CD4-positive, alpha-beta T cell treated with Interleukin-21 for 1 hour (primary cell): ENCODE measurements around the gene TAS1R3.

Experiments used
- DNase-seq: peaks from one replicate; pipeline ENCODE4 v3.0.0-alpha.2; 2020

The TAS1R3 gene

GRCh38 chr1:1295154-1295923 lies 35.7 kb upstream of the TAS1R3 start:
- no peak for DNase-seq

- no peak for DNase-seq
These were observed 34.7 kb upstream of the TAS1R3 start for GRCh38 chr1:1296070-1297061.

DNA sequence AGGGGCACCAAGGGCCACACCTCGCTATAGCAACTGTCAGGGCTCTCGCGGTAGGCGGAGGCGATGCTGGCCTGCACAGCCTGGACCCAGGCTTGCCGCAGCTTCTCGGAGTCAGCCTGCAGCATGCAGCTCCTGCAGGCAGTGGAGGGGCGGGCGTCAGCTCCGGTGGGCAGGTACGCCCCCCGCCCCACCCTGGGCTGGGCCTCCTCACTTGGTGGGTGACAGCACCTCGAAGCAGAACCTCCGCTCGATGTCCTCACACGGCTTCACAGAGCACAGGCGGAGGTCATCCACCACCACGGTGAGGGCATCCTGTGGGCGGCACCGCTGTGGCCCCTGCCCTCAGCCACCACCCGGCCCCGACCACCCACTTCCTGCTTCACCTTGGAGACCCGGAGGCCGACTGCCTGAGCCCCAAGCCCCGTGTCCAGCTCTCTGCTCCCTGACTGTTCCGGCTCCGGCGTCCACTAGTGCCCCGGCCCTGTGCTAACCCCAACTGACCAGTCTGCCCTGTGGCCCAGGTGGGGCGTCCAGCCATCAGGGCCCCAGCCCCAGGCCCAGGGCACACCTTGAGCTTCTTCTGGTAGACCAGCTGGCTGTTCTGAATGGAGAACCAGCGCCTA lies 33.2 kb upstream of the TAS1R3 start:
- no peak for DNase-seq

DNA sequence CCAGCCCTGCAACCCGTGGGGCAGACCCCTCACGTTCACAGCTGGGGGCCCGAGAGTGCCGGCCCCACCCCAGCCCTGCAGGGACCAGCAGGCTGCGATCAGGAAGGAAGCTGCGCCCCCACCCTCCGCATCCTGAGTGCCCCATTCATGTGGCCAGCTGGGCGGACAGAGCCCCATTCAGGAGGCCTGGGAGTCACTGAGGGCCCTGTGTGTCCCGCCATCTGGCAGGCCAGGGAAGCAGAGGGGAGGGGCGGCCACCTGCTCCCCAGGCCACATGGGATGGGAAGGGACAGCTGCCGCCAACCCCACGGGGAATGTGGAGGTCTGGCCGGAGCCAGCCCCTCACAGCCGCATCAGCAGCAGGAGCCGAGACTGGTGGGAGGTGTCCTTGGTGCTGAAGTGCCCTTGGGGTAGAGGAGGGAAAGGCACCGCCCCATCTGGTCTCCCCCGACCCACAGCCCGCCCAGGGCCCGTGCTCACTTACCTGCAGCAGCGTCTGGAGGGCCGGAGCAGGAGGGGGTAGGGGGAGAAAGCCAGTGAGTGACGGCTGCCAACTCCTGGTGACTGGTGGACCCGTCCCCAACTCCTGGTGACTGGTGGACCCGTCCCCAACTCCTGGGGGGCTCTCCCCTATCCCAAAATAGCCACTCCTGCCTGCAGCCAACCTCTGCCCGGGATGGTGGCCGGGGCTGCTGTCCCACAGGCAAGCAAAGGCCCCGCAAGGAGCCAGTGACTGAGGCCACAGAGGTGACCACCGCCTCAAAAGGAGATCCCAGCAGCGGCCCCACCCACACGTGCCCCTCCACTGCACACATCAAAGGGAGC lies 32.0 kb upstream of the TAS1R3 start:
- DNase-seq = no peak

DNA sequence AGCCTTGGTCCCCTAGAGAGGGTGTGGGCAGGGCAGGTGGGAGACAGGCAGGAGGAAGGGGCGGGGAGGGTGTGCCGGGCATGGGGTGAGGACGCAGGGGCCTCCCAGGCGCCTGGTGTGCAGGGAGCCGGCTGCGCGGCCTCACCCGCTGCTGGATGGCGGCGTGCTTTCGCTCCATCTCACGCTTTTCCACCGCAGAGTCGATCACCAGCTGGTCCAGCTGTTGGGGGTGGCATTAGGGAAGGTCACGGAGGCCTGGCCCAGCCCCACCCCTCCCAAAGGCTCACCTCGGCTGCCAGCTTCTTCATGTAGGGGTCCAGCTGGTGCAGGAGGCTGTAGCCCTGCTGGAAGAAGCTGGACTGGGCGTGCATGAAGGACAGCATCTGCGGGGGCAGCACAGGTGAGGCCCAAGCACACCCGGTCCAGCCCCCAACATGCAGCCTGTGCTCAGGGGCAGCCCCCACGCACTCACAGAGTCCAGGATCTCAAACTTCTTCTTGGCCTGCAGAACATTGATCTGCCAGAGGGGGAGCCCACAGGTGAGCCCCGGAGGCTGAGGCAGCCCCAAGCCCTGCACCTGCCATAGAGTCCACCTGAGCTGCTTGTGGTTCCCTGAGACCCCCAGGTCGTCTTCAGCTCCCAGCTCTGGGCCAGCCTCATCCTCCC lies 31.3 kb upstream of the TAS1R3 start:
- peak; percentile 36 for DNase-seq

DNA sequence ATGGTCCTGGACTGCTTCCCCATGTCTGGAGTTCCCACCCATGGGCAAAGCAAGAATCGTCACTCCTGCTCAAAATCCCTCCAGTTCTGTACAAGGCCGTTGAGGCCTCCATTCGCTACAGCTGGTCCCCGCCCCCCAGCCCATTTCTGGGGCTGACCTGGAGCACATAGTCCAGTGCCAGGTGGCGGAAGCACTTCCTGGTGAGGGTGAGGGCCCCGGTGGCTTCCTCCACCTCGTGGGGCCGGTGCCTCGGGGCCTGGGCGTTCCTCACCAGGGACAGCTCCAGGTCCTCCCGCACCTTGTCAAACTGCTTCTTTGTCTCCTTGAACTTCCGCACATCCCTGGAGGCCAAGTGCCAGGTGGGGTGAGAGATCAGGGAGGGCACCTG lies 30.7 kb upstream of the TAS1R3 start:
- no peak for DNase-seq

GRCh38 chr1:1302006-1302430 lies 29.1 kb upstream of the TAS1R3 start:
- no peak for DNase-seq

- no peak for DNase-seq
These were observed 28.1 kb upstream of the TAS1R3 start for GRCh38 chr1:1302951-1303509.

DNA sequence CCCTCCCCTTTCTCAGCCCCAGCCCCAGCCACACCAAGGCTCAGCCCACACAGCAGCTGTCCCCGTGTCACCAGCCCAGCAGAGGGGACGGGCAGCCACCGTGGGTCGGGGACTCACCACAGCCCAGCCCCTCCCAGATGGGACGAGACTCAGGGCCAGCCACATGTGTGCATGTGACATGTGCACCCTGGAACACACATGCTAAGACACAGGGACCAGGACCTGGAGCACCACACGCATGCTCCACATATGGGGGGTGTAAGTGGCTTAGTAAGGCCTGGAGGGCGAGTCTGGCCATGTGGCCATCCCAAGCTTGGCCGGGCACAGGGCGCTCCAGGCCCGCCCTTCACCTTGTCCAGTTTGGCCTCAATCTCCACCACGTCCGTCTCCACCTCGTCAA lies 27.3 kb upstream of the TAS1R3 start:
- DNase-seq = no peak

- no peak for DNase-seq
These were observed 26.5 kb upstream of the TAS1R3 start for GRCh38 chr1:1304331-1305299.

DNA sequence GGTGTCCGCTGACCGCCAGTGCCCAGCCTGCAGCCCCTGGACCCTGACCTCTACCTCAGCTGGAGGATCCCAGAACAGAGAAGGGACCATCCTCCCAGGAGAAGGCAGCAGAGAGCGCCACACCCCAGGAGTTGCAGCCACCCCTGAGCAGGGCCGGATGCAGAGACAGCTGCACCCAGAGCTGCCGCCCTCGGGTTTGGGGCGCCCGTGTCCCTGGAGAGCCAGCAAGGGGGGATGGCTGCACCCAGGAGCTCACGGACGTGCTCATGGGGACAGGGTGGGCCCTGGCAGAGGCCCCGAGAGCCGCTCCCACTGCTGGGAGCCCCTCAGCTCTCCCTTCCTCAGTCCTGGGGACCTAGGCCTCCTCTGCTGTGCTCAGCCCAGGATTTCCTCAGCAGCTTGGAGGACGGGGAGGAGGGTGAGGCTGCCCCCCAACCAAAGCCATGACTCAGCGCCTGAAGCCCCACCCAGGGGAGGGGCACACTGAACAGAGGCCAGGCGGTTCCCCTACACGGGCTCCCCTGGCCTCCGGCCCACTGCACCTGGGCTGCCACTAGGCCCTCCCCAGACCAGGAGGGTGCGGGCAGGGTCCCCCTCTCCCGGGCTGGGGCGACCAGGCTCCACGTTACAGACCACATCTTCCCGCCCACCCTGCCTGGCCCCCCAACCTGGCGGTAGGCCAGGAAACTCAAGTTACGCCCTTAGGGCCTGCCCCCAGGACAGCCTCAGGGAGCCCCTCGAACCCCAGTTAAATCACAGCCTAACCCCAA lies 25.6 kb upstream of the TAS1R3 start:
- peak; percentile 67 for DNase-seq

DNA sequence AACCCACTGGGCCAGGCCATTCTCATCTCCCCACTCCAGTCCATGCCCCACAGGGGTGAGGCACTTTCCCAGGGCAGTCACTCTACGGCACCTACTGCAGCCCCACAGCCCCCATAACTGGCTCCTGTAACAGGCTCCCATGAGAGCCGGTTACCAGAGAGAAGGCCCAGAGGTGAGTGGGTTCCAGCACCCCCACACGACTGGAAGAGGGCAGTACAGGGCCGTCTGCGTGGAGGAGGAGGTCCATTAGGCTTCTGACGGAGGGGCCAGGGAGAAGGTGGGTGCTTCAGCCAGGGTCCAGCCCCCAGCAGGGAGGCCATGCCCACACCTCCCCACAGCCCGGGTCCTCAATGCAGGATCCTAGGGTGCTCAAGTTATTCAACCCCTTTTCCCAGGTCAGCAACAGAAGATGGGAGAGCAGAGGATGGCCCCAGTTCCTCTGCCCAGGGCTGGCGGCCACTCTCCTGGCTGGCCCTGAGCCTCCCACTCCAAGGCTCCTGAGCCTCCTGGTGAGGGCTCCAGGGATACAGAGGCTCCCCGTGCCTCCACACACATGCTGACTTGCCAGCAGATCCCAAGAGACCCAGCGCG lies 24.9 kb upstream of the TAS1R3 start:
- no peak for DNase-seq

GRCh38 chr1:1306661-1307260 lies 24.3 kb upstream of the TAS1R3 start:
- no peak for DNase-seq

DNA sequence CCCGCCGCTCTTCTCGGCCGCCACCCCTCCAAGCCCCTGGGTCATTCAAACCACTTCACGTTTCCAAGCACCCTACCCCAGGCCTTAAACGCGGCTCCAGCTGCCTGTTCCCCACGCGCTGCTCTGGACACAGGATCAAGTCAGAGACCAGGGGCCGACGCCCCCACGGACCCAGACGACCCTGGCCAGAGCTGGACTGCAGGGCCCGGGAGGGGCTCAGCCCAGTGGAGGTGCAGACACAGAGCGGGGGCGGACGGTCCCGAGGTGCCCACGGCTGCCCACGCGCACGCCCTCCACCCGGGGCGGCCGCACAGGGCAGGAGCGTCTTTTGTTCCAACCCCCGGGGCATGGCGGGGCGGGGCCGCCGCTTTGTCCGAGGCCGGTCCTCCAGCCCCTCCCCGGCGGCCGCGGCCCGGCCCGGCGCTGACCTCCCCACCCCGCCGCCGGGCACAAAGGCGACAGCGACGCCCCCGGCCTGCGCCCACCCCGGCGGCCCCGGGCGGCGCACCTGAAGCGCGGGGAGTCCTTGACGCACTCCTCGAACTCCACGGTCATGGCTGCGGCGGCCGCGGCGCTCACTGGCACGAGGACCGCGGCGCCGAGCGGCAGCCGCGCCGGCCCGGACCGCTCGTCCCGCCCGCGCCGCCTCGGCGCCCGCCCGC lies 23.7 kb upstream of the TAS1R3 start:
- DNase-seq = no peak

DNA sequence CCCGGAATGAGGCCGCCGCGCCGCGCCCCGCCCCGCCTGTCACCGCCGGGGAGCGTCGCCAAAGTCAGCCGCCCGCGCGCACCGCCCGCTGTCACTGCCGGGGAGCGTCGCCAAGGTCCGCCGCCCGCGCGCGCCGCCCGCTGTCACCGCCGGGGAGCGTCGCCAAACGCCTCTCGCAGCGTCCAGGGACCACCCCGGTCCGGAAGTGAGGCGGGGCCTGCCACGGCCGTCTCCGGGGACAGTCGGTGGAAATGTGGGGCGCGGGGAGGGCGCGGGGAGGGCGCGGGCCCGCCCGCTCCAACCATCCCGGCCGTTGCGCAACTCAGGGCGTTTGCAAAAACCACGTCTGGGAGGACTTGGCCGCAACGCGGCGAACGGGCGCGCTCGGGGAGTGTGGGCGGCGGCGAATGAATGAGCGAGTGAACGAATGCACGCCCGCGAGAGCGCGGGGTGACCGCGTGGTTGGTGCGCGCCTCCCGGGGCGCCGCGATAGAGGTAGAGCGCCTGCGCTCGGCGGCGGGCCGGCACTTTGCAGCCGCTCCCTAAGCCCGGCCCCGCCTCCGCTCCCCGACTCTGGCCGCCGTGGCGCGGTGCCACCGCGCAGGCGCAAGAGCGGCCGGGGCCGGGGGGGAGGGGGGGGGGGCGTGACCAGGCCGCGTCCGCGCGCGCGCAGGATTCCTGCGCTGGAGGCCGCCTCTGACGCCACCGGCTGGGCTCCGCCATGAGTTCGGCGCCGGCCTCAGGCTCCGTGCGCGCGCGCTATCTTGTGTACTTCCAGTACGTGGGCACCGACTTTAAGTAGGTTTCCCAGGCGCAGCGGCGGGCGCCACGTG lies 22.9 kb upstream of the TAS1R3 start, which contains the start of the genes ACAP3 and PUSL1:
TSS of gene ACAP3 (minus strand) at position 8 of the 833 bp plus-strand sequence. CDS start 115 bp downstream, outside the sequence.
TSS of gene PUSL1 (plus strand) at position 675 of the 833 bp plus-strand sequence. CDS start at position 722, 47 bp downstream.
- DNase-seq = peak; percentile 91

DNA sequence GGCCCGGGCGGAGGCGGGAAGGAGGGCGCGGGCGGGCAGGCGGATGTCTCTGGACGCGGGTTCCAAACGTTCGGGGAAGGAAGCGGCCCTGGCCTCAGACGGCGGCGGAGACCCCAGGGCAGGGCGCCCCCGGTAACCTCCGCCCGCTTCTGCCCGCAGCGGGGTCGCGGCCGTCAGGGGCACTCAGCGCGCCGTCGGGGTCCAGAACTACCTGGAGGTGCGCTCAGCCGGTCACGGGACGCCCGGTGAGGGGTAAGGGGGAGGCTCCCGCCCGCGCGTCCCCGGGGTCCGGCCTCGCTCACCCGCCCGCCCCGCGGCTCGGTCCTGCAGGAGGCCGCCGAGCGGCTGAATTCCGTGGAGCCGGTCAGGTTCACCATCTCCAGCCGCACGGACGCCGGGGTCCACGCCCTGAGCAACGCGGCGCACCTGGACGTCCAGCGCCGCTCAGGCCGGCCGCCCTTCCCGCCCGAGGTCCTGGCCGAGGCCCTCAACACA lies 22.3 kb upstream of the TAS1R3 start:
- DNase-seq = no peak
